K562 (cell line): ENCODE data around the gene BHLHE40. TPM values are rescaled to one million over a fixed set of nuclear protein-coding genes. Genes with fewer than 3 reads are reported as not detected.

Experiments used
- ARID4B ChIP-seq: sonication (generic); formaldehyde crosslinking; IDR thresholded peaks from 2 replicates; pipeline ENCODE4 v1.8.0; 2022; ENCODE audit warnings: mild to moderate bottlenecking, missing genetic modification reagents
- GATA2 ChIP-seq: sonication (generic); formaldehyde crosslinking; IDR thresholded peaks from 2 replicates; pipeline ENCODE4 v1.4.0; 2020; ENCODE audit warnings: mild to moderate bottlenecking, missing genetic modification reagents
- HINFP ChIP-seq: fragments of 450-650 bp; conservative IDR thresholded peaks from 2 replicates; pipeline ENCODE4 v1.6.1; 2016; ENCODE audit warnings: missing genetic modification characterization, low read depth, mild to moderate bottlenecking, control low read depth, missing compliant biosample characterization
- MLLT1 ChIP-seq, 2 experiments: fragments of 450-650 bp; IDR thresholded peaks; 2 replicates each; pipeline ENCODE4 v1.6.1; 2016
- MNT ChIP-seq, 2 experiments: fragments of 450-650 bp; conservative IDR thresholded peaks; 2 replicates each; pipeline ENCODE4 v1.6.1; 2017; ENCODE audit warnings: mild to moderate bottlenecking in 2 of 2, moderate library complexity in 2 of 2
- NR2C1 ChIP-seq, 2 experiments: fragments of 450-650 bp; IDR thresholded peaks; 2 replicates each; pipeline ENCODE4 v1.6.1; 2017; ENCODE audit warnings: mild to moderate bottlenecking in 2 of 2, antibody characterized with exemption in 1 of 2, inconsistent platforms in 1 of 2, missing compliant biosample characterization in 1 of 2, missing genetic modification characterization in 1 of 2
- OTX1 ChIP-seq: fragments of 450-650 bp; formaldehyde crosslinking; IDR thresholded peaks from 2 replicates; pipeline ENCODE4 v1.4.0; 2022; ENCODE audit warnings: mild to moderate bottlenecking
- PRMT5 ChIP-seq: sonication (generic); formaldehyde crosslinking; IDR thresholded peaks from 2 replicates; pipeline ENCODE4 v1.5.0; 2020; ENCODE audit warnings: missing genetic modification reagents
- SIRT6 ChIP-seq: IDR thresholded peaks from one replicate; pipeline ENCODE4 v1.6.1; 2012; ENCODE audit warnings: low read depth, mild to moderate bottlenecking, control low read depth, inconsistent platforms, low read length, moderate library complexity
- TSHZ1 ChIP-seq: fragments of 250-450 bp; sonication (Bioruptor Pico); IDR thresholded peaks from 2 replicates; pipeline ENCODE4 v1.4.0; 2020; ENCODE audit warnings: mild to moderate bottlenecking, moderate library complexity
- polyA plus RNA-seq, 8 experiments: library from polyadenylated mRNA; depleted of rRNA in 4 of 8; stranded (reverse) in 5 of 8; unstranded in 3 of 8; fragments of >200 nt; fragmentation: Nextera tagmentation in 2 of 8; fragmentation: Illumina TruSeq in 1 of 8; extraction: Ambion mirVana in 2 of 8; extraction: Trizol in 1 of 8; gene quantifications; 2 replicates each; pipeline versions ENCODE4 v1.2.1 to v1.2.3, GENCODE V29; 2011 to 2014; ENCODE audit warnings: inconsistent platforms in 1 of 8, missing spikeins in 1 of 8
- total RNA-seq, 7 experiments: library from RNA; depleted of rRNA in 6 of 7; stranded (reverse); fragments of >200 nt in 6 of 7; fragmentation: Illumina TruSeq in 2 of 7; extraction: Trizol in 2 of 7; gene quantifications; 2 replicates each; pipeline versions ENCODE4 v1.2.1 to v1.2.3, GENCODE V29; 2011 to 2021; ENCODE audit warnings: low replicate concordance in 1 of 7

The BHLHE40 gene
- total and polyA plus RNA-seq, 9 of the 15 experiments (the other 6 are each of a cell fraction or from before 2014, with no cell fraction given), result 12.0 to 83.9 (median 31.4) TPM

- TF ChIP-seq MLLT1 (IDR thresholded peaks at IDR 0.05), result no peak; a peak in 1 of 4 replicates
- TF ChIP-seq NR2C1 (IDR thresholded peaks at IDR 0.05), result no peak; the same call in 1 of the 2 replicates
- peak; percentile 56 for TF ChIP-seq NR2C1 (tag; IDR thresholded peaks at IDR 0.05)
- TF ChIP-seq PRMT5, result no peak
- no peak; the same call in 1 of the 2 replicates for TF ChIP-seq HINFP (tag)
- TF ChIP-seq SIRT6, result no peak
- TF ChIP-seq ARID4B, result no peak
- peak; percentile 88 for TF ChIP-seq TSHZ1 (CRISPR knock-in tag)
- TF ChIP-seq MNT (conservative IDR thresholded peaks at IDR 0.05), result peak; percentile 59 to 80; a peak in 3 of 4 replicates
- TF ChIP-seq OTX1 (CRISPR knock-in tag), result 0 out of 2 replicates have a peak, but pooled peaks have one; percentile 3
- TF ChIP-seq GATA2, result peak; percentile 94
These were observed 23.1 kb downstream of the BHLHE40 start (continued) for GRCh38 chr3:5002174-5002870.
